Measurements from ENCODE around the gene CCDC12.

CCDC12 gene

DNA sequence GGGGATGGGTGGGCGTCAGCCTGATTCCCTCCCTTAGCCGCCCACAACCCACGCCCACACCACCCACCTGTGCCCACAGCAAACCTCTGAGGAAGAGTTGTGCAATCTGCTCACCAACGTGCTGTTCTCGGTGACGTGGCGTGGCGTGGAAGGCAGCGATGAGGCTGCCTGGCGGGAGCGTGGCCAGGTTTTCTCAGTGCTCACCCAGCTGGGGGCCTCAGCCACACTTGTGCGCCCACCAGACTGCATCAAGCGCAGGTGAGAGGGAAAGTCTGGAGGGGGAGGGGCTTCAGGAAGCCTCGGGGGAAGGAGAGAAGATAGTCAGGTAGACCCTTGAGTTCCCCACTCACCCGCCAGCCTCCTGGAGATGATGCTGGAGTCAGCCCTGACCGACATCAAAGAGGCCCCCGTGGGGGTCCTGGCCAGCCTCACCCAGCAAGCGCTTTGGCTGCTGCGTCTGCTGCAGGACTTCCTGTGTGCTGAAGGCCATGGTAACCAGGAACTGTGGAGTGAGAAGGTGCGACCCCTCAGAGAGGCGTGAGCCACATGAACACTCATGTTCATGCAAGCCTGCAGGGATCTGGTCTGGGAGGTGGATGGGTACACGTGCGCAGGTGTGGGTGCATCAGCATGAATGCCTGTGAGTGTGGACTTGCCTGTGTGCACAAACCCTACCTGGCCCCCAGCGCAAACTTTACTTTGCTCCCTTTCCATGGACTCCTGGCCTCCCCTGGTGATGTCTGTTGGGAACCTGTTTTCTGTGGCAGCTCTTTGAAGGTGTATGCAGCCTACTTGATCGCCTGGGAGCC, 24.6 kb upstream of the CCDC12 start:
- peaks cover 19 to 98% (median 59%) of the 10 kb centered on the region in 3 donors for H3K36me3 ChIP-seq
- intact Hi-C loops (cut with DNase I; ENCODE audit: low total_unique reads): loop anchor here (10.0 kb wide), 1 partner anchor 284 kb away; the partner anchor contains the start of genes KIF9 and KLHL18
- TF ChIP-seq, protein P1, sequence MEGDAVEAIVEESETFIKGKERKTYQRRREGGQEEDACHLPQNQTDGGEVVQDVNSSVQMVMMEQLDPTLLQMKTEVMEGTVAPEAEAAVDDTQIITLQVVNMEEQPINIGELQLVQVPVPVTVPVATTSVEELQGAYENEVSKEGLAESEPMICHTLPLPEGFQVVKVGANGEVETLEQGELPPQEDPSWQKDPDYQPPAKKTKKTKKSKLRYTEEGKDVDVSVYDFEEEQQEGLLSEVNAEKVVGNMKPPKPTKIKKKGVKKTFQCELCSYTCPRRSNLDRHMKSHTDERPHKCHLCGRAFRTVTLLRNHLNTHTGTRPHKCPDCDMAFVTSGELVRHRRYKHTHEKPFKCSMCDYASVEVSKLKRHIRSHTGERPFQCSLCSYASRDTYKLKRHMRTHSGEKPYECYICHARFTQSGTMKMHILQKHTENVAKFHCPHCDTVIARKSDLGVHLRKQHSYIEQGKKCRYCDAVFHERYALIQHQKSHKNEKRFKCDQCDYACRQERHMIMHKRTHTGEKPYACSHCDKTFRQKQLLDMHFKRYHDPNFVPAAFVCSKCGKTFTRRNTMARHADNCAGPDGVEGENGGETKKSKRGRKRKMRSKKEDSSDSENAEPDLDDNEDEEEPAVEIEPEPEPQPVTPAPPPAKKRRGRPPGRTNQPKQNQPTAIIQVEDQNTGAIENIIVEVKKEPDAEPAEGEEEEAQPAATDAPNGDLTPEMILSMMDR (IDR thresholded peaks at IDR 0.05): no peak
- DNase-seq: no peak
- H3K4me1 ChIP-seq: no peaks in the 10 kb centered on the region
- H3K27me3 ChIP-seq: no peaks in the 10 kb centered on the region
- H3K27ac ChIP-seq: no peak overlapping the region
- H3K9me3 ChIP-seq: no peaks in the 10 kb centered on the region
- H3K4me3 ChIP-seq: no peak overlapping the region

DNA sequence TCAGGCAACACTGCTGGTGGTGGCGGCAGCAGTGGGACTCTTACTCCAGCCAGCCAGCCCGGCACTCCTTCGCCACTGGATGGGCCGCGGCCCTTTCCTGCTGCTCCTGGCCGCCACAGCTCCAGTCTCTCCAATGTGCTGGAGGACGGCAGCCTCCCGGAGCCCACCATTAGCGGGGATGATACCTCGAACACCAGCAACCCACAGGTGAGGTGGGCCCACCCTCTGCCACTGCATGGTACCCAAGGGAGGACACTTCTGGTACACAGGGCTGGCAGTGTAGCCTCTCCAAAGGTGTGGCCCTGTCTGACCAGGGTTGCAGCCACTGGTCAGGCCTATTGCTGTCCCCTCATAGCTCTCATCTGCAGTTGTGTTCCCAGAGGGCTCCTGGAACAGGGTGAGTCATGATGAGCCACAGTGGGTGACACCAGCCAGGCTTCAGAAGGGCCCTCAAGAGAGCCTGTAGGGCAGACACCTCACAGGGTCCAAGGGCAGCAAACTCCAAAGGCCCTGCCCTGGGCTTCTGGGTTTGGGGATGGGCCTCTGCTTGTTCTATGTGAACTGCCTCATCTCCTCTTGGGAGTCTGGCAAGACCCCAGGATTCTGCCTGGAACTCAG, 23.8 kb upstream of the CCDC12 start:
- Histone ChIP-seq H3K36me3 (peaks cover 19 to 98% (median 67%) of the 10 kb centered on the region in 3 donors), H3K27me3 (no peaks in the 10 kb centered on the region)
- intact Hi-C loops (cut with DNase I; ENCODE audit: low total_unique reads): loop anchor here (10.0 kb wide), 1 partner anchor 284 kb away; the partner anchor contains the start of genes KIF9 and KLHL18

DNA sequence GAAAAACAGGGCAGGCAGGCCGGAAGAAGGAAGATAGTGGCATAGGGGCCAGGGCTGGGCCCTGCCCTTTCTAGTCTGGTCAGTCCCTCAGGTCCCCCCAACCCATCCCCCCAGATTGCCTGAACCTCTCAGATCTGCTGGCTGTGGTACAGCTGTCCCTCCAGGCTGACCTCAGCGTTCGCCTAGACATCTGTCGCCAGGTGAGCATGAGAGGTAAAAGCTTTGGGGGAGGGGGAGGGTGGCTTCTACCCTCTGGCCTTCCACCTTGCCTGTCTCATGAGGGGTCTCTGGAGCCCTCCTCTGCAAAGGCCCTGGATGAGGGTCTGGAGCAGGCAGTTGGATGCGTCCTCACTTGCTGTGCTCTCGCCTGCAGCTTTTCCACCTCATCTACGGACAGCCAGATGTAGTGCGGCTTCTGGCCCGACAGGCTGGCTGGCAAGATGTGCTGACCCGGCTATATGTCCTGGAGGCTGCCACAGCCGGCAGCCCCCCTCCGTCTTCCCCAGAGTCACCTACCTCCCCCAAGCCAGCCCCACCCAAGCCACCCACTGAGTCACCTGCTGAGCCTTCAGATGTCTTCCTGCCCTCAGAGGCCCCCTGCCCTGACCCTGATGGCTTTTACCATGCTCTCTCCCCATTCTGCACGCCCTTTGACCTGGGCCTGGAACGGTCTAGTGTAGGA, 23.1 kb upstream of the CCDC12 start:
- H3K4me1 ChIP-seq: no peaks in the 10 kb centered on the region
- peaks cover 19 to 98% (median 68%) of the 10 kb centered on the region in 3 donors for H3K36me3 ChIP-seq
- no peak overlapping the region for H3K27ac ChIP-seq
- H3K9me3 ChIP-seq: no peaks in the 10 kb centered on the region
- TF ChIP-seq, protein P1 (IDR thresholded peaks at IDR 0.05): no peak
- no peaks in the 10 kb centered on the region for H3K27me3 ChIP-seq
- DNase-seq: no peak
- H3K4me3 ChIP-seq: no peak overlapping the region
- intact Hi-C loops (cut with DNase I; ENCODE audit: low total_unique reads): loop anchor here (5.0 to 10.0 kb wide), 3 partner anchors 77 to 295 kb away; partner anchors contain the start of genes KIF9, KLHL18 and TMIE

More for the DNA sequence above, 23.8 kb upstream of the CCDC12 start:
- TF ChIP-seq, protein P1 (IDR thresholded peaks at IDR 0.05): no peak
- Histone ChIP-seq H3K27ac (no peak overlapping the region), H3K4me3 (no peak overlapping the region), H3K4me1 (no peaks in the 10 kb centered on the region), H3K9me3 (no peaks in the 10 kb centered on the region)
- DNase-seq: no peak

DNA sequence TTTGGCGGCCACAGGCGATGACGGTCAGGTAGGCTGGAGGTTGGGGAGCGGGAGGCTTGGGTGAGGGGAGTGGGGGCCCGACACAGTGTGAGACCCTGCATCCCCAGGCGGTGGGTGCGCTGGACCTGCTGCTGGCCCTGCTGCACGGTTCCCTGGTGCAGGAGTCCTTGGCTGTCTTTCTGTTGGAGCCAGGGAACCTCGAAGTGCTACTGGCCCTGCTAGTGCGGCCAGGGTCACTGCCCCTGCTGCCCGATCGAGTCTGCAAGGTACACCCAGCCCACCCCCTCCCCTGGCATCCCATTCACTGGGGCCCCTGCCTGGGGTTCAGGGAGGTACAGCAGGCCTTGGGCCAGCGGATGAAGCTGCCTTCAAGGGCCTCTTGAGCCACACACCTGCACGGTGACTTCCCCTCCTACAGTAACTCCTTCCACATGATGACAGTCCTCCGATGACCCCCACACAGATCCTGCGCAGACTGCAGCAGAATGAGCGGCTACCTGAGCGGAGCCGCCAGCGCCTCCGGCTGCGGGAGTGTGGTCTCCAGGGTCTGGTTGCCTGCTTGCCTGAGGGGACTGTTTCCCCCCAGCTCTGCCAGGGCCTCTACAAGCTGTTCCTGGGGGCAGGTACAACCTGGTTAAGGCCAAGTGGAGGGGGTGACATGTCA, 22.4 kb upstream of the CCDC12 start:
- peaks cover 16 to 98% (median 67%) of the 10 kb centered on the region in 3 donors for H3K36me3 ChIP-seq
- no peaks in the 10 kb centered on the region for H3K27me3 ChIP-seq
- intact Hi-C loops (cut with DNase I; ENCODE audit: low total_unique reads): loop anchor here (5.0 to 10.0 kb wide), 2 partner anchors 77 to 294 kb away; partner anchors contain the start of gene TMIE
- TF ChIP-seq, protein P1 (IDR thresholded peaks at IDR 0.05): no peak
- no peaks in the 10 kb centered on the region for H3K4me1 ChIP-seq
- H3K27ac ChIP-seq: no peak overlapping the region
- no peaks in the 10 kb centered on the region for H3K9me3 ChIP-seq
- H3K4me3 ChIP-seq: no peak overlapping the region
- no peak for DNase-seq

All from tibial artery (tissue), 4 donors.